Lower lobe of right lung (tissue), 2 donors: ENCODE results near the gene LHFPL6. TPM values are rescaled to one million over a fixed set of nuclear protein-coding genes. Genes with fewer than 3 reads are reported as not detected.
A peak's percentile ranks its signal among the peaks of the same experiment; 100 is the strongest.

Source experiments
- ATAC-seq, 2 donors: fragments of 200-7000 bp; cut with Tn5 transposase; one replicate each; pipeline ENCODE4 v1.9.1; 2020 to 2022; ENCODE audit warnings: mild to moderate bottlenecking in 2 of 2, moderate library complexity in 2 of 2
- DNase-seq: peaks from one replicate; pipeline ENCODE4 v3.0.0-alpha.2; 2020
- H3K27ac ChIP-seq: fragments of 200-600 bp; one replicate; pipeline ENCODE4 v1.8.0; 2022
- H3K27me3 ChIP-seq: fragments of 200-600 bp; one replicate; pipeline ENCODE4 v1.8.0; 2022; ENCODE audit warnings: low read depth
- H3K36me3 ChIP-seq: fragments of 200-600 bp; one replicate; pipeline ENCODE4 v1.8.0; 2022; ENCODE audit warnings: mild to moderate bottlenecking
- H3K4me1 ChIP-seq: fragments of 200-600 bp; one replicate; pipeline ENCODE4 v1.8.0; 2022
- H3K4me3 ChIP-seq: fragments of 200-600 bp; one replicate; pipeline ENCODE4 v1.8.0; 2022; ENCODE audit warnings: mild to moderate bottlenecking
- H3K9me3 ChIP-seq: fragments of 200-600 bp; one replicate; pipeline ENCODE4 v1.8.0; 2022
- intact Hi-C: fragments of 100-400 bp; cut with DNase I; formaldehyde crosslinking; loops from one replicate; pipeline ENCODE4 v1.11.0; 2022
- total RNA-seq: library from RNA; stranded (reverse); fragmentation: NEBNext Ultra II Directional; extraction: Animal tissue kit (Norgen Biotek cat#: 25700); gene quantifications from one replicate; pipeline ENCODE4 v1.2.1, GENCODE V29; 2021
- TF ChIP-seq, protein P1 (sequence below): fragments of 200-600 bp; IDR thresholded peaks from one replicate; pipeline ENCODE4 v1.8.0; 2022; ENCODE audit warnings: antibody characterized with exemption, mild to moderate bottlenecking
- donor health status: DM: no; HTN: yes; CAD: no; lungs with severe emphysema.

LHFPL6 gene
- total RNA-seq, 1 donor from 2014 or later = 68.7 TPM

DNA sequence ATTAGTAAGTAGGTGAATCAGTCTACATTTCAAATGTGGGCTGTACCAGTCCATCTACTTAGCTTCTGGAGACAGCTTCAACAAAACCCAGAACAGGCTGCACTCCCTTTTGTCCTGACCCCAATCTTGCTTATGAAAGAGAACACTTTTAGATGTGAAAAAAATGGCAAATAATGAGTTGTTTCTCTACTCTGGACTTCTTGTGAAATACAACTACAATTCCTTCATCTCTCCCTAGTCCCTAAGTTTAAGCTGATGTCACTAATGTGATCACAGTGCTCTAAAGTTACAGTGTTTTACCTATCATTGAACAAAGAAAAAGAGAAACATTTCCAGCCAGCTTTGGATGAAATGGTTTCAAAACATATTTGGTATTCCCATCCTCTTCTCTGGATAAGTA is 183.9 kb downstream of the LHFPL6 start:
- Histone ChIP-seq H3K4me3 (no peak overlapping the region), H3K27me3 (no peaks in the 10 kb centered on the region), H3K27ac (no peak overlapping the region), H3K36me3 (no peaks in the 10 kb centered on the region), H3K4me1 (peaks cover 11% of the 10 kb centered on the region), H3K9me3 (no peaks in the 10 kb centered on the region)
- ATAC-seq (no peak), DNase-seq (no peak)
- TF ChIP-seq, protein P1, sequence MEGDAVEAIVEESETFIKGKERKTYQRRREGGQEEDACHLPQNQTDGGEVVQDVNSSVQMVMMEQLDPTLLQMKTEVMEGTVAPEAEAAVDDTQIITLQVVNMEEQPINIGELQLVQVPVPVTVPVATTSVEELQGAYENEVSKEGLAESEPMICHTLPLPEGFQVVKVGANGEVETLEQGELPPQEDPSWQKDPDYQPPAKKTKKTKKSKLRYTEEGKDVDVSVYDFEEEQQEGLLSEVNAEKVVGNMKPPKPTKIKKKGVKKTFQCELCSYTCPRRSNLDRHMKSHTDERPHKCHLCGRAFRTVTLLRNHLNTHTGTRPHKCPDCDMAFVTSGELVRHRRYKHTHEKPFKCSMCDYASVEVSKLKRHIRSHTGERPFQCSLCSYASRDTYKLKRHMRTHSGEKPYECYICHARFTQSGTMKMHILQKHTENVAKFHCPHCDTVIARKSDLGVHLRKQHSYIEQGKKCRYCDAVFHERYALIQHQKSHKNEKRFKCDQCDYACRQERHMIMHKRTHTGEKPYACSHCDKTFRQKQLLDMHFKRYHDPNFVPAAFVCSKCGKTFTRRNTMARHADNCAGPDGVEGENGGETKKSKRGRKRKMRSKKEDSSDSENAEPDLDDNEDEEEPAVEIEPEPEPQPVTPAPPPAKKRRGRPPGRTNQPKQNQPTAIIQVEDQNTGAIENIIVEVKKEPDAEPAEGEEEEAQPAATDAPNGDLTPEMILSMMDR = no peak
- intact Hi-C loops = no loop called here

DNA sequence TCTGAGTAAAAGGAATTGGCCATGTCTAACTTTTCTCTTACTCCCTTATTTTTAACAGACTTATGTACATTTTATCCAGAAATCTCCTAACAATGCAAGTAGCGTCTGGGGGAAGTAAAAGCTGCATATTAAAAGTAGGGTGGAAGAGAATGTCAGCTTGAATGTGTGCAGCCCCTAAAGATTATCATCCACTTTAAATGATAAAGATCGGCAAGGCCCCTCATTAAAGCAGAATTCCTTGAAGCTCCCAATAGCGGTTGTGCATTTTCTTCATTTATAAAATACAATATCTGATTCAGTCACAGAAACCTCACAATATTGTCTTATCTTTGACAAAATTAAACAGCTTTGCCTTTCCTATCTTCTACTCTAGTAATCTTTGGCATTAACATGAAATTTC is 184.6 kb downstream of the LHFPL6 start:
- H3K36me3 ChIP-seq = no peaks in the 10 kb centered on the region
- no peaks in the 10 kb centered on the region for H3K27me3 ChIP-seq
- no peak overlapping the region for H3K4me3 ChIP-seq
- ATAC-seq (no peak), DNase-seq (no peak)
- intact Hi-C loops = no loop called here
- TF ChIP-seq, protein P1 = no peak
- H3K9me3 ChIP-seq = no peaks in the 10 kb centered on the region
- peaks cover 11% of the 10 kb centered on the region for H3K4me1 ChIP-seq
- H3K27ac ChIP-seq = no peak overlapping the region

DNA sequence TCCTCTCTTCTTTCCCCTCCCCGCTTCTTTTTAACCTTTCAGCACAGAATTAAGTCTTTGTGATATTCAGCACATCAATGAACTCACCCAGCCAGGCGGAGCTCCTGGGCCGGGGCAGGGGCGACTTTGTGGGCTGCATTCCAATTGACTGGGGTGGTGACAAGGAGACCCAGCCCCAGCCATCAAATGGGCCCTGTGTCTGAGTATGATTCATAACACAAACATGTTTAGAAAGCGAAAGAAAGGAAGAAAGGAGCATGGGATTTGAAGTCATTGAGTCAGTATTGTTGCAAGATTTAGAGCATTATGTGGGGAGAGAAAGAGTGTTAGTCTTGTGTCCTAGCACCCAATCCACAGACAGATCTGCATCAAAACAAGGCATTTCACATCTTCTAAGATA is 185.3 kb downstream of the LHFPL6 start:
- intact Hi-C loops = no loop called here

DNA sequence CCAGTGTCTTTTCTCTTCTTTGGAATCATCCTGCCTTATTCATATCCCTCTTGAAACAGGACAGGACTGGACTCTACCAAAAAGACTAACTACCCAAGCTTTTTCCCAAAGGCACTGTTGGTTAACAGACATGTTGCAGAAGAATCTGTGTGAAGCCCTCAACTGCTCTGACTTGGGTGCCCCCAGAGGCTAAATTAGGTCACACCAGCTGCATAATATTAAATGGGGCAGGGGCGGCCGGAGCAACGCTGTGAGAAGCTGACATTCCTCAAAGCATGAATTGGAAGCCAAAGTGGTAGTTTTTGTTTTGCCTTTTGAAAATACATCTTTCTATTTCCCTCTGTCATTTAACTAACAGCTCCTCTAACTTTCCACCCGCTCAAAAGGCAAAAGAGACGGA is 185.9 kb downstream of the LHFPL6 start:
- Histone ChIP-seq H3K9me3 (no peaks in the 10 kb centered on the region), H3K4me3 (no peak overlapping the region), H3K4me1 (peaks cover 16% of the 10 kb centered on the region), H3K36me3 (no peaks in the 10 kb centered on the region), H3K27me3 (no peaks in the 10 kb centered on the region), H3K27ac (no peak overlapping the region)
- TF ChIP-seq, protein P1 = peak; percentile 14
- ATAC-seq (no peak), DNase-seq (no peak)
- intact Hi-C loops = no loop called here

More for the DNA sequence above, 185.3 kb downstream of the LHFPL6 start:
- no peak overlapping the region for H3K27ac ChIP-seq
- ATAC-seq (no peak), DNase-seq (no peak)
- no peaks in the 10 kb centered on the region for H3K9me3 ChIP-seq
- H3K36me3 ChIP-seq = no peaks in the 10 kb centered on the region
- H3K4me1 ChIP-seq = peaks cover 11% of the 10 kb centered on the region
- H3K4me3 ChIP-seq = no peak overlapping the region
- TF ChIP-seq, protein P1 = no peak
- H3K27me3 ChIP-seq = no peaks in the 10 kb centered on the region

DNA sequence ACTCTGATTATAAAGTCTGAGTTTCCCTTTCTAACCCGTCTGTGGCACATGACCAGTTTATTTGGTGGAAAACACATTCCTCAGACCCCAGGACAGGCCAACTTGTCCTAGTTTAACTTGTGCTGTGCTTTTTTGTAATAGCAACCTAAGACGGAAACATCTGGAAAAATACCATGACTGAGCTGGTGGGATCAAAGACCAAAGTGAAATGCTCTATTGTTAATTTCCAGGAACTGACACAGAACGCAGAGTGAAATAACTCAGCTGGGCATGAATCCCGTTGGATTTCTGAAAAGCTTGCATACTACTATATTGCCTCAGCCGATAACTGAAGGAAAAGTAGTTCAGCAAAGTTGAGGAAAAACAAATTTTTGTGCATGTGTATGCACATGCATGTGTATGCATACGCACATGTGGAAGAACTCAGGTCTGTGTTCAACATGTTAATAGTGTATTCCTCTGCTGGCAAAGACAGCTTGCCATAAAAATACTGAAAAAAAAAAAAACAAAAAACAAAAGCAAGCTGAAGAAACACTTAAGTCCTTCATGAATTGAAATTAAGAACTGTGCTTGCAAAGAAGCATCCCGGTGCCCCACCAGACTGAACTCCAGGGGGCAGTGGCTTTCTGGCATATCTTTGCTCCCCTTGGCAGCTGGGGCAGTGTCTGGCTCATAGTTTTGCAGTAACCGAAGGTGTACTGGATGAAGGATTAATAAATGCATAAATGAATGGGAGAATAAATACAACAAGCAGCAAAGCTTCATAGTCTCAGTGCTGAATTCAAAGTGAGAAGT is 187.8 kb downstream of the LHFPL6 start:
- peaks cover 32% of the 10 kb centered on the region for H3K4me1 ChIP-seq
- intact Hi-C loops = no loop called here
- no peaks in the 10 kb centered on the region for H3K9me3 ChIP-seq
- TF ChIP-seq, protein P1 = peak; percentile 57
- H3K27me3 ChIP-seq = no peaks in the 10 kb centered on the region
- ATAC-seq = peak; percentile 62 to 84
- peak; percentile 64 for DNase-seq
- no peaks in the 10 kb centered on the region for H3K36me3 ChIP-seq
- H3K4me3 ChIP-seq = no peak overlapping the region
- H3K27ac ChIP-seq = peak overlapping the region; percentile 39
